ENCODE results near the gene KCNJ14. TPM values are rescaled to one million over a fixed set of nuclear protein-coding genes. Genes with fewer than 3 reads are reported as not detected.

The KCNJ14 gene
- total and polyA plus RNA-seq, 9 donors: 0.48 to 2.2 (median 1.4) TPM

- TF ChIP-seq EP300 (IDR thresholded peaks at IDR 0.05) (no peak), POLR2A (IDR thresholded peaks at IDR 0.05) (no peak), CTCF (IDR thresholded peaks at IDR 0.05) (no peak)
Observed at GRCh38 chr19:48415806-48416221, 39.6 kb upstream of the KCNJ14 start.

GRCh38 chr19:48417421-48417820 lies 38.0 kb upstream of the KCNJ14 start:
- H3K27ac ChIP-seq: no peak overlapping the region
- WGBS, 3 donors: 78 to 82% (median 82%) methylated on average over 7 of the region's 7 CpGs
- H3K9me3 ChIP-seq: no peaks in the 10 kb centered on the region
- no peaks in the 10 kb centered on the region for H3K36me3 ChIP-seq
- H3K4me3 ChIP-seq: no peak overlapping the region
- intact Hi-C loops (cut with DNase I): no loop called here
- no peak for DNase-seq
- no peak for TF ChIP-seq POLR2A (IDR thresholded peaks at IDR 0.05)
- TF ChIP-seq EP300 (IDR thresholded peaks at IDR 0.05): no peak
- TF ChIP-seq CTCF (IDR thresholded peaks at IDR 0.05): no peak
- no peaks in the 10 kb centered on the region for H3K27me3 ChIP-seq
- H3K4me1 ChIP-seq (ENCODE audit: insufficient read depth): no peaks in the 10 kb centered on the region

More at GRCh38 chr19:48415806-48416221, 39.6 kb upstream of the KCNJ14 start:
- Histone ChIP-seq H3K27ac (no peak overlapping the region), H3K4me3 (no peak overlapping the region), H3K27me3 (no peaks in the 10 kb centered on the region), H3K36me3 (no peaks in the 10 kb centered on the region), H3K9me3 (no peaks in the 10 kb centered on the region), H3K4me1 (ENCODE audit: insufficient read depth) (no peaks in the 10 kb centered on the region)
- intact Hi-C loops (cut with DNase I): no loop called here
- WGBS, 3 donors: 54 to 66% (median 65%) methylated on average over 30 of the region's 30 CpGs
- no peak for DNase-seq

- Histone ChIP-seq H3K4me1 (ENCODE audit: insufficient read depth) (no peaks in the 10 kb centered on the region), H3K9me3 (no peaks in the 10 kb centered on the region), H3K27ac (no peak overlapping the region), H3K27me3 (no peaks in the 10 kb centered on the region), H3K4me3 (no peak overlapping the region), H3K36me3 (no peaks in the 10 kb centered on the region)
- DNase-seq: no peak
- intact Hi-C loops (cut with DNase I): no loop called here
- 65 to 86% (median 85%) methylated on average over 6 of the region's 6 CpGs for WGBS, 3 donors
- no peak for TF ChIP-seq EP300 (IDR thresholded peaks at IDR 0.05)
- no peak for TF ChIP-seq CTCF (IDR thresholded peaks at IDR 0.05)
- TF ChIP-seq POLR2A (IDR thresholded peaks at IDR 0.05): no peak
Observed at GRCh38 chr19:48418317-48419064, 36.9 kb upstream of the KCNJ14 start.

GRCh38 chr19:48419158-48419920 lies 36.0 kb upstream of the KCNJ14 start:
- Histone ChIP-seq H3K27ac (no peak overlapping the region), H3K4me3 (no peak overlapping the region), H3K27me3 (no peaks in the 10 kb centered on the region), H3K4me1 (ENCODE audit: insufficient read depth) (no peaks in the 10 kb centered on the region), H3K36me3 (no peaks in the 10 kb centered on the region), H3K9me3 (no peaks in the 10 kb centered on the region)
- DNase-seq: peak in 2 of 5 donors; percentile 42 to 44
- intact Hi-C loops (cut with DNase I): no loop called here
- WGBS, 3 donors: 71 to 77% (median 76%) methylated on average over 31 of the region's 31 CpGs
- no peak for TF ChIP-seq CTCF (IDR thresholded peaks at IDR 0.05)
- TF ChIP-seq POLR2A (IDR thresholded peaks at IDR 0.05): no peak
- no peak for TF ChIP-seq EP300 (IDR thresholded peaks at IDR 0.05)
